ENCODE measurements around the gene CERS5.

CERS5 gene

DNA sequence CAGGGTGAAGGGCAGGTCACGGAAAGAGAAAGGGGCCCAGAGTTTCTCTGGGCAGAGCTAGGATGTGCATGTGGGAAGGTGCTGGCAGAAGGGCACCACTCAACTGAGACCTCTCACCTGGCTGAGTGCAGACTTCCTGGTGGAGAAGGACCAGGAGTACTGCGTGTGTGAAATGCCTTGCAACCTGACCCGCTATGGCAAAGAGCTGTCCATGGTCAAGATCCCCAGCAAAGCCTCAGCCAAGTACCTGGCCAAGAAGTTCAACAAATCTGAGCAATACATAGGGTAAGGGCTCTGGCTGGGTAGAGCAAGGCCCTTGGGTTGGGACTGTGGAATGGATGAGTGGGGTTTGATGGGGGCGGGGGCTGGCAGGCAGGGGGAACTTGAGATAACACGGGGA lies 87.4 kb downstream of the CERS5 start:
- no peak for DNase-seq
